Measurements from ENCODE around the gene NUDCD3. TPM values are rescaled to one million over a fixed set of nuclear protein-coding genes. Genes with fewer than 3 reads are reported as not detected.

The NUDCD3 gene
- total RNA-seq, 1 donor from 2014 or later = 105 TPM

DNA sequence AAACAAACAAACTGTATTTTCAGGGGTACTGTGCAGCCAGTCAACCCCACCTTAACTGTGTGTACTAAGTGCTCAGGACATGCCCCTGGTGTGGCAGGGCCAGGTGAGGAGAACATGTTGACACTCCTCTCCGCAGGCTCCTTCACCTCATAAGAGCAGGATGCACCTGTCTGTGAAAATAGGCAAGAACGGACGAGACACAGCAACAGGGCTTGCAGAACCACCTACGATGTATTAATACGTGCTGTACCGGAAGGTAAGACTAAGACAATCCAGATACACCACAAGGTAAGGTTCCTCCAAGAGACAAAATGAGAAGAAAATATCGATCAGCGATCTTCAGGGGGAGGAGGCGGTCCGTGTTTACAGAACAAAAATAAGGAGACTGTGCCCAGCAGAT is 99.3 kb downstream of the NUDCD3 start:
- H3K4me3 Mint-ChIP-seq (ENCODE audit: unreplicated experiment) = no peak overlapping the region
- no peaks in the 10 kb centered on the region for H3K27me3 Mint-ChIP-seq (ENCODE audit: low read depth)
- H3K27ac Mint-ChIP-seq (ENCODE audit: unreplicated experiment) = no peak overlapping the region
- peaks cover 27% of the 10 kb centered on the region for H3K36me3 Mint-ChIP-seq (ENCODE audit: low read depth)
- DNase-seq (ENCODE audit: low spot score) = no peak
- TF ChIP-seq, protein P1, sequence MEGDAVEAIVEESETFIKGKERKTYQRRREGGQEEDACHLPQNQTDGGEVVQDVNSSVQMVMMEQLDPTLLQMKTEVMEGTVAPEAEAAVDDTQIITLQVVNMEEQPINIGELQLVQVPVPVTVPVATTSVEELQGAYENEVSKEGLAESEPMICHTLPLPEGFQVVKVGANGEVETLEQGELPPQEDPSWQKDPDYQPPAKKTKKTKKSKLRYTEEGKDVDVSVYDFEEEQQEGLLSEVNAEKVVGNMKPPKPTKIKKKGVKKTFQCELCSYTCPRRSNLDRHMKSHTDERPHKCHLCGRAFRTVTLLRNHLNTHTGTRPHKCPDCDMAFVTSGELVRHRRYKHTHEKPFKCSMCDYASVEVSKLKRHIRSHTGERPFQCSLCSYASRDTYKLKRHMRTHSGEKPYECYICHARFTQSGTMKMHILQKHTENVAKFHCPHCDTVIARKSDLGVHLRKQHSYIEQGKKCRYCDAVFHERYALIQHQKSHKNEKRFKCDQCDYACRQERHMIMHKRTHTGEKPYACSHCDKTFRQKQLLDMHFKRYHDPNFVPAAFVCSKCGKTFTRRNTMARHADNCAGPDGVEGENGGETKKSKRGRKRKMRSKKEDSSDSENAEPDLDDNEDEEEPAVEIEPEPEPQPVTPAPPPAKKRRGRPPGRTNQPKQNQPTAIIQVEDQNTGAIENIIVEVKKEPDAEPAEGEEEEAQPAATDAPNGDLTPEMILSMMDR (IDR thresholded peaks at IDR 0.05) = no peak
- no peaks in the 10 kb centered on the region for H3K4me1 Mint-ChIP-seq (ENCODE audit: low read depth)
- no peaks in the 10 kb centered on the region for H3K9me3 Mint-ChIP-seq (ENCODE audit: low read depth)

DNA sequence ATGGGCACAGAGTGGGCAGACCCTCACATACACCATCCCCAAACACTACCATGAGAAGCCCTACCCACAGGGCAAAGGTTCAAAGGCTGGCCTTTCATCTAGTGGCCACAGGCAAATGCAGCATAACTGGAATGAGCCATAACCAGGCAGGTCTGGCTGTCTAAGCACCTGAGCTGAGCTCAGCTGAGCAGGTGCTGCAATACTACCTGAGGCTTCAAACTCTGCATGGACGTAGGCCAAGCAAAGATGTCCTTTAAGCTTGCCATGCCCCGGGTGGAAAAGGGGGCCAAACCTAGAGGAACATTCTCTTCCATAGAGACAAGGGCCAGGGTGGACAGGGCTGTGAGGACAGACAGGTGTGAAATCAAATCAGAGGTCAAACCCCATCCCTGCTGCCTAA is 99.8 kb downstream of the NUDCD3 start:
- H3K9me3 Mint-ChIP-seq (ENCODE audit: low read depth) = no peaks in the 10 kb centered on the region
- peaks cover 29% of the 10 kb centered on the region for H3K36me3 Mint-ChIP-seq (ENCODE audit: low read depth)
- H3K4me1 Mint-ChIP-seq (ENCODE audit: low read depth) = no peaks in the 10 kb centered on the region
- H3K27me3 Mint-ChIP-seq (ENCODE audit: low read depth) = no peaks in the 10 kb centered on the region
- TF ChIP-seq, protein P1 (IDR thresholded peaks at IDR 0.05) = no peak
- H3K27ac Mint-ChIP-seq (ENCODE audit: unreplicated experiment) = no peak overlapping the region
- no peak for DNase-seq (ENCODE audit: low spot score)
- H3K4me3 Mint-ChIP-seq (ENCODE audit: unreplicated experiment) = no peak overlapping the region

DNA sequence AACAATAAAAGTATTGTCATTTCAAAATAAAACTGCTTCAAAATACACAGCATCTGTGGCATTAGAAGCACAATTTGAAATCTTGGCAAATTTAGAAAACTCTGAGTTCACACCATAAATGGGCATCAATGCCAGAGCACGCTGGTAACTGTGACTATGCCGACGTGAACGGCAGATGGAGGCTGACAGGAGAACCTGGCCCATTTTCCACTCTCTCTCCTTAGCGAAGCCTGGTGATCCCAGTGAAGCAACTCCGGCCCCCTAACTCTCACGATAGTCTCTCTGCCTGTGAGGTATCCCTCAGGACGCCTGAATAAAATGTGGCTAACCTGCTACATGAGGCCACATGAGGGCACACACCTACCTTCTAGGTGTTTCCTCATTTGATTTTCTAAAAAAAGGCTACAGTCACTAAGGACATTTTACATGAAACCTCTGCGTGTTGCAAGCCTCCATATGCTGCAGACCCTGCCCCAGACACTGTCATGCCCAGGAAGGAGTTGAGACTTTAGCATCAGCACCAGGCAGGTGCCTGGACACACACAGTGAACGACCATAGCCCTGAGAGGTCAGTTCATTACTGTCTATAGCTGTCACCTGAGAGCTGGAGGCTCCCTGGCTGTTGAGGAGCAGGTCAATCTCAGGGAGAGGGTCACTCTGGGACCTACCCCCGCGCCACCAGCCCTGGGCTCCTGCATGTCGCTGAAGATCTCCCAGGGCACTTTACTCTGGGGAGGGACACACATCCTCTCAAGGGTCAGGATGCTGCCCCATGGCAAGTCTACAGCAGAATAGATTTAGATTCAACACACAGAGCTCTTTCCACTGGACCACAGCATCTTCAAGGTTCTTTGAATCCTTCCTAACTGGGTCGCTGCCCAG is 102.1 kb downstream of the NUDCD3 start:
- Mint-ChIP-seq H3K9me3 (ENCODE audit: low read depth) (no peaks in the 10 kb centered on the region), H3K4me1 (ENCODE audit: low read depth) (peaks cover 14% of the 10 kb centered on the region), H3K27me3 (ENCODE audit: low read depth) (no peaks in the 10 kb centered on the region), H3K36me3 (ENCODE audit: low read depth) (peaks cover 37% of the 10 kb centered on the region), H3K27ac (ENCODE audit: unreplicated experiment) (no peak overlapping the region), H3K4me3 (ENCODE audit: unreplicated experiment) (no peak overlapping the region)
- DNase-seq (ENCODE audit: low spot score) = no peak
- TF ChIP-seq, protein P1 (IDR thresholded peaks at IDR 0.05) = no peak

DNA sequence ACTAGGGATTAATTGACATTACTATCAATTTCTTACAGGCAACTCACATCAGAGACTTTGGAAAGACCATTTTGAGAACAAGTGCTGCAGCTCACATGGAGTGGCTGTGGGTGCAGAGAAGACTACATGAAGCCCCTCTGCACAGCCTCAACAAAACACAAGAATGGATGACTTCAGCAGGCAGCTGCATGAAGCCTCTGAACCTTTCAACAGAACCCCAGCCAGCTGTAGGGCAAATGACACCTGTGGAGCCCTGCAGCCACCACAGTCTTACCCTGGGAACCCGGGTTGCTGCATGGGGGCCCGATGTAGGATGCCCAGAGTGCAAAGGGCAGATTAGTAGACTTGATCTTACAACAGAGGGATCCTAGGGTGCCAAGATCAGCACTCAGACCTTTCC is 103.1 kb downstream of the NUDCD3 start:
- peaks cover 35% of the 10 kb centered on the region for H3K36me3 Mint-ChIP-seq (ENCODE audit: low read depth)
- H3K4me1 Mint-ChIP-seq (ENCODE audit: low read depth) = peaks cover 16% of the 10 kb centered on the region
- H3K27me3 Mint-ChIP-seq (ENCODE audit: low read depth) = no peaks in the 10 kb centered on the region
- no peak overlapping the region for H3K4me3 Mint-ChIP-seq (ENCODE audit: unreplicated experiment)
- TF ChIP-seq, protein P1 (IDR thresholded peaks at IDR 0.05) = no peak
- H3K9me3 Mint-ChIP-seq (ENCODE audit: low read depth) = no peaks in the 10 kb centered on the region
- DNase-seq (ENCODE audit: low spot score) = no peak
- H3K27ac Mint-ChIP-seq (ENCODE audit: unreplicated experiment) = no peak overlapping the region

DNA sequence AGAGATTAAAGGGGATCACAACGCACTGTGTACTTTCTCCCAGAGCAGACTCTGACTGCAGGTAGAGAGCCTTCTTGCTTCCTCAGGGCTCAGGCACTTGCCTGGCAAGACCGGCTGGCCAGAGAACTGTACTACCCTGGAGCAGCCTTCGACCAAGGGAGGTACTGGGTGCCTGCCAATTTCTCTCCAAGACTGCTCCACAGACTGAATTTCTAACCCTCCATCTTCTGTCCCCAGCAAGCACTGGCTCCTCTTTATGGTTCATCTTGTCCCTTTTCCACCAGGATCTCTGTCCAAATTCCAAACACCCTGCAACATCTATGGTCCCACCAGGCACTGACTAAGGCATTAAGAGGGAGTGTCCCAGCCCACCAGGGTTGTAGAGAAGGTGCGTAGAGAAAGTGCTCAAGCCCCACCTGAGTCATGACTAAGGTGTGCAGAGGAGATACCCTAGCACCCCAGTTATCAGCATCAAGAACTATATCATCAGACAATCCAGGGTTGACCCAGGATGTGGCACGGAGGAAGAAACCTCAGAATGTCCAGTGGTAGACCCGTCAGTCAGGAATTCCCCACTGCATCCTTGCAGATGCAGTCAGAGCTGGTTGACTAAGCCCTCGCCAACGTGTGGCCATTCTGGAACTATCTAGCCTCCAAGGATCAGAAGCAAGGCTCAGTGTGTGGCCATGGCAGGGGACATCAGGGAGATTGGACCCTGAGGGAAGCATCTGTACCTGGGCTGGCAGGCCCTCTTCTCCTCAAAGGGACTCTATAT is 104.1 kb downstream of the NUDCD3 start:
- H3K4me1 Mint-ChIP-seq (ENCODE audit: low read depth) = peaks cover 16% of the 10 kb centered on the region
- H3K27ac Mint-ChIP-seq (ENCODE audit: unreplicated experiment) = no peak overlapping the region
- no peak for DNase-seq (ENCODE audit: low spot score)
- H3K27me3 Mint-ChIP-seq (ENCODE audit: low read depth) = no peaks in the 10 kb centered on the region
- H3K4me3 Mint-ChIP-seq (ENCODE audit: unreplicated experiment) = no peak overlapping the region
- TF ChIP-seq, protein P1 (IDR thresholded peaks at IDR 0.05) = no peak
- peaks cover 33% of the 10 kb centered on the region for H3K36me3 Mint-ChIP-seq (ENCODE audit: low read depth)
- no peaks in the 10 kb centered on the region for H3K9me3 Mint-ChIP-seq (ENCODE audit: low read depth)

All from chondrocyte (in vitro differentiated cells).